ENCODE data around the gene MYO3B.
A peak's percentile ranks its signal among the peaks of the same experiment; 100 is the strongest.

The MYO3B gene

GRCh38 chr2:170321526-170321925, 143.6 kb downstream of the MYO3B start:
- TF ChIP-seq TCF12 (IDR thresholded peaks at IDR 0.05; ENCODE audit: low read depth) (no peak), EP300 (IDR thresholded peaks at IDR 0.05; ENCODE audit: borderline replicate concordance) (no peak), YY1 (IDR thresholded peaks at IDR 0.05; ENCODE audit: low read depth) (no peak), ZBTB7A (IDR thresholded peaks at IDR 0.05; ENCODE audit: low read depth) (no peak), TAF1 (IDR thresholded peaks at IDR 0.05; ENCODE audit: low read depth) (no peak), REST (IDR thresholded peaks at IDR 0.05; ENCODE audit: low read depth) (no peak), USF1 (IDR thresholded peaks at IDR 0.05) (no peak), CEBPB (IDR thresholded peaks at IDR 0.05) (no peak), CREB1 (IDR thresholded peaks at IDR 0.05; ENCODE audit: low read depth) (no peak), EGR1 (IDR thresholded peaks at IDR 0.05) (no peak), RAD21 (IDR thresholded peaks at IDR 0.05; ENCODE audit: low read depth) (no peak), NFIC (IDR thresholded peaks at IDR 0.05) (no peak), FOXM1 (IDR thresholded peaks at IDR 0.05; ENCODE audit: borderline replicate concordance, low read depth) (no peak), MAX (IDR thresholded peaks at IDR 0.05) (no peak), TEAD4 (IDR thresholded peaks at IDR 0.05) (no peak)

- TF ChIP-seq USF1 (IDR thresholded peaks at IDR 0.05) (no peak), TAF1 (IDR thresholded peaks at IDR 0.05; ENCODE audit: low read depth) (no peak), ZBTB7A (IDR thresholded peaks at IDR 0.05; ENCODE audit: low read depth) (no peak), NFIC (IDR thresholded peaks at IDR 0.05) (no peak), EGR1 (IDR thresholded peaks at IDR 0.05) (no peak), FOXM1 (IDR thresholded peaks at IDR 0.05; ENCODE audit: borderline replicate concordance, low read depth) (no peak), CEBPB (IDR thresholded peaks at IDR 0.05) (no peak), CREB1 (IDR thresholded peaks at IDR 0.05; ENCODE audit: low read depth) (no peak), TCF12 (IDR thresholded peaks at IDR 0.05; ENCODE audit: low read depth) (no peak), REST (IDR thresholded peaks at IDR 0.05; ENCODE audit: low read depth) (no peak), YY1 (IDR thresholded peaks at IDR 0.05; ENCODE audit: low read depth) (no peak), TEAD4 (IDR thresholded peaks at IDR 0.05) (no peak), RAD21 (IDR thresholded peaks at IDR 0.05; ENCODE audit: low read depth) (no peak), MAX (IDR thresholded peaks at IDR 0.05) (no peak), EP300 (IDR thresholded peaks at IDR 0.05; ENCODE audit: borderline replicate concordance) (no peak)
These were observed 144.3 kb downstream of the MYO3B start for GRCh38 chr2:170322140-170322766.

- TF ChIP-seq ZBTB7A (IDR thresholded peaks at IDR 0.05; ENCODE audit: low read depth) (no peak), NFIC (IDR thresholded peaks at IDR 0.05) (no peak)
These were observed 145.8 kb downstream of the MYO3B start for GRCh38 chr2:170323743-170324142.

GRCh38 chr2:170324640-170325046, 146.7 kb downstream of the MYO3B start:
- TF ChIP-seq TEAD4 (IDR thresholded peaks at IDR 0.05) (peak; percentile 71), CEBPB (IDR thresholded peaks at IDR 0.05) (0 out of 2 replicates have a peak, but pooled peaks have one; percentile 17), FOXM1 (IDR thresholded peaks at IDR 0.05; ENCODE audit: borderline replicate concordance, low read depth) (peak; percentile 41; the same call in 1 of the 2 replicates), USF1 (IDR thresholded peaks at IDR 0.05) (no peak), NFIC (IDR thresholded peaks at IDR 0.05) (peak; percentile 92), YY1 (IDR thresholded peaks at IDR 0.05; ENCODE audit: low read depth) (no peak), RAD21 (IDR thresholded peaks at IDR 0.05; ENCODE audit: low read depth) (peak; percentile 96), EP300 (IDR thresholded peaks at IDR 0.05; ENCODE audit: borderline replicate concordance) (no peak), TCF12 (IDR thresholded peaks at IDR 0.05; ENCODE audit: low read depth) (peak; percentile 55; the same call in 1 of the 2 replicates), MAX (IDR thresholded peaks at IDR 0.05) (peak; percentile 50; the same call in 1 of the 2 replicates)

GRCh38 chr2:170330881-170331280, 152.9 kb downstream of the MYO3B start:
- TF ChIP-seq ZBTB7A (IDR thresholded peaks at IDR 0.05; ENCODE audit: low read depth) (no peak), YY1 (IDR thresholded peaks at IDR 0.05; ENCODE audit: low read depth) (no peak), MAX (IDR thresholded peaks at IDR 0.05) (no peak), NFIC (IDR thresholded peaks at IDR 0.05) (no peak), TAF1 (IDR thresholded peaks at IDR 0.05; ENCODE audit: low read depth) (no peak), EP300 (IDR thresholded peaks at IDR 0.05; ENCODE audit: borderline replicate concordance) (no peak), TCF12 (IDR thresholded peaks at IDR 0.05; ENCODE audit: low read depth) (no peak), CREB1 (IDR thresholded peaks at IDR 0.05; ENCODE audit: low read depth) (no peak), CEBPB (IDR thresholded peaks at IDR 0.05) (no peak), FOXM1 (IDR thresholded peaks at IDR 0.05; ENCODE audit: borderline replicate concordance, low read depth) (no peak), EGR1 (IDR thresholded peaks at IDR 0.05) (no peak), TEAD4 (IDR thresholded peaks at IDR 0.05) (no peak), USF1 (IDR thresholded peaks at IDR 0.05) (no peak), REST (IDR thresholded peaks at IDR 0.05; ENCODE audit: low read depth) (no peak), RAD21 (IDR thresholded peaks at IDR 0.05; ENCODE audit: low read depth) (no peak)
